ENCODE data around the gene SH3PXD2B.

Gene SH3PXD2B

GRCh38 chr5:172454358-172455086 is at the start of gene SH3PXD2B:
Gene SH3PXD2B (minus strand): TSS chr5:172454525. CDS start chr5:172454352, 173 bp downstream.
- FAIRE-seq: no peak

GRCh38 chr5:172502969-172503368 is 48.6 kb upstream of the SH3PXD2B start:
- no peak for FAIRE-seq

DNA sequence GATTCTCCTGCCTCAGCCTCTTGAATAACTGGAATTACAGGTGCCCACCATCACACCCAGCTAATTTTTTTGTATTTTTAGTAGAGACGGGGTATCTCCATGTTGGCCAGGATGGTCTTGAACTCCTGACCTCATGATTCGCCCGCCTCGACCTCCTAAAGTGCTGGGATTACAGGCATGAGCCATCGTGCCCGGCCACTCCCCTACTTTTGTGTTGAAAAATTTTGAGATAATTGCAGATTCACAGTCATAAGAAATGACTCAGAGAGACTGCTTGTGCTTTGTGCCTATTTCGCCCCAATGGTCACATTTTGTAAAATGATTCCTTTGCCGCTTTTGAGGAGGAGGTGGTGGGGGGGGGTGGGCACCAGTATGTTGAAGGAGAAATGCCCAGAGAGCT is 48.1 kb upstream of the SH3PXD2B start:
- no peak for FAIRE-seq

DNA sequence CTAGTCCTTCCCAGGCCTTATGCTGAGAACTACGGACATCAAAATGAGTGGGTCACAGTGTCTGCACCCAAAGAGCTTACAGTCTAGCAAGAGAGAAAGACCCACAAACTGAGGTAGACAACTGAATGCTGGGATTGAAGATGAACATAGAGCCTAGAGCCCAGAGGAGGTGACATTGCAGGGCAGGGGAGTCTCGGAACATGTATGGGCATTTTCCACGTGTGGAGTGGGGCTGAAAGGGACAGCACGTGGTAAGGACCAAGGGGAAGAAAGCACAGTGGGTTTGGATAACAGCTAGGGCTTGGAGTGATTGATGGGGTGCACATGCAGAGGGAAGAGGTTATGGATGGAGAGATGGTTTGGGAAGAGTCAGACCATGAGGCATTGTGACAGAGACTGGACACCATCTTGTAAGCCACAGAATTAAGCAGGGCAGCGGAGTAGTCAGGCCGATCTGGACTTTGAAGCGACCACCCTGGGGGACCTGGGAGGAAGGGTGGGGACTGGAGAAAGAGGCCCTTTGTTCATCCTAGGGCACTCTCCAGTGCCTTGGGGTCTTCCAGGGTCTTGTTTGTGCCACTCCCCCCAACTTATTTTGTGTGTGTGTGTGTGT is 47.5 kb upstream of the SH3PXD2B start:
- no peak for FAIRE-seq

GRCh38 chr5:172499287-172499686 is 45.0 kb upstream of the SH3PXD2B start:
- FAIRE-seq: no peak

DNA sequence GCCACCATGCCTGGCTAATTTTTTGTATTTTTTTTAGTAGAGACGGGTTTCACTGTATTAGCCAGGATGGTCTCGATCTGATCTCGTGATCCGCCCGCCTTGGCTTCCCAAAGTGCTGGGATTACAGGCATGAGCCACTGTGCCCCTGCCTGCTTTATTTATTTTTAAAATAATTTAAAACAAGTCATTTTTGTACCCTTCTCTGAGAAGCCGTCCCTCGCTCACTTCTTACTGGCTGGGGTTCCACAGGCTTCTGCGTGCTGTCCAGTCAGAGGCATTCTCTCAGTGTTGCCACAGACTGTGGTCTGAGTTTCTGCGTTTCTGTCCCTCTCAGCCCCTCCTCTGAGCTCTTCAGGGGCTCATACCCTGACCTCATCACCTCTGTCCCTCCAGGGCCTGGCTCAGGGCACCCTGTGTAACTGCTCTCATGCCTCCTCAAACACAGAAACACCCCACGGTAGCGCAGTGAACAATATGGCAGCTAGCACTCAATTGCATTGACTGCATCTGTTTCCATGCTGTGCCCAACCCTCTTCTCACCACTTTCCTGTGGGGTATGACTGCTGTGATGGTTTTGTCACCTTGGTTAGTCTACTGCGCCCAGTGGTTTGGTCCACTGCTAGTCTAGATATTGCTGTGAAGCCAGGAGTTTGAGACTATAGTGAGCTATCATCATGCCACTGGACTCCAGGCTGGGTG is 44.3 kb upstream of the SH3PXD2B start:
- no peak for FAIRE-seq

- FAIRE-seq: no peak
Measured at GRCh38 chr5:172497591-172498255, 43.4 kb upstream of the SH3PXD2B start.

GRCh38 chr5:172496671-172497371 is 42.5 kb upstream of the SH3PXD2B start:
- no peak for FAIRE-seq

DNA sequence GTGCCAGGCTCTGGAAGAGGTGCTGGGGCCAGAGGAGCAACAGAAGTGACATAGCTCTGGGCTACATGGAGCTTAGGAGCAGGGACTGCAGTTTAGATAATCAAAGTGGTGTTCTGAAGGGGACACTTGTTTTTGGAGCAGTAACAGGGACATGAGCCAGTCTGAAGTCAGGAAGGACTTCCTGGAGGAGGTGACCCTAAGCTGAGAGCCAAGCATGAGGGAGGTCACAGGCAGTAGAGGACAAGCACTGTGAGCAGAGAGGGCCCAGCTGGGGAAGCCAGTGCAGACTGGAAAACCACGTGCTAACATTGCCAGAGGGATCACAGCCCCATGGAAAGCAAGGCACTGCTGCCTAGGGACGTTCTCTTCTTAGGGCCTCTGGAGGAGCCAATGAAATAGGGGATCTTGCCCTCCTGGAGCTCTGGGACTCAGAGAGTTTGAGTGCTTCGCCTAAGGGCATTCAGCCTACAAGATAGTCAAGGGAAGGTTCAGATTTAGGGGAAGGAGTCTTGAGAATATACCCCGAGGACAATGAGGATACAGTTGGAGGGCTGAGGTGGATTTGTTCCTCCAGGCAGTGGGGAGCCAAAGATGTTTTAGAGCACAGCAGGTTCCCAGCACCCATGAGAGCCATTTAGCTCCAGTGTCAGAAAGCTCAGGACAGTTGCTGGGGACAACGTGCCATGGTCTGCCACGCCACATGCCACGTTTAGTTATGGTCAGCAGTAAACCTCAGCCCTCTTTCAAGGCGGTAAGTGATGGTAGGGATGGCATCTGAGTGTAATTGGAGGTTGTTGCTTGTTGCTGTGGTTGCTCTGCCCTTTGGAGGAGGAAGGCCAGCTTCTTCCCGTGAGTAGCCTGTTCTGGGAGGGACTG is 40.5 kb upstream of the SH3PXD2B start:
- no peak for FAIRE-seq

GRCh38 chr5:172493906-172494305 is 39.6 kb upstream of the SH3PXD2B start:
- FAIRE-seq: no peak

DNA sequence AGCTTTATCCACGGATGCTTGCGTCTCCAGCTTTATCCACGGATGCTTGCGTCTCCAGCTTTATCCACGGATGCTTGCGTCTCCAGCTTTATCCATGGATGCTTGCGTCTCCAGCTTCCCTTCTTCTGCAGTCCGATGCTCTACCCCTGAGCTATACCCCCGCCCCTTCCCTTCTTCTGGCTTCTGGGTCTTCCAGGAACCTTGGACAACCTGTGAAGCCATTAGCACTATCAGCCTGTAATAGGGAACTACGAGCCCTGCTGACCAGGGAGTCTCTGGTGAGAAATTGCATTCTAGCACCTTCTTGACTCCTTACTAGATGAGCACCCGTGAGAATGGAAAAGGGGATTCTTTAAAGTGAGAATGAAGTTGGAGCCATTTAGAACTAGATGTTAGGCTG is 39.1 kb upstream of the SH3PXD2B start:
- FAIRE-seq: no peak

GRCh38 chr5:172493002-172493401 is 38.7 kb upstream of the SH3PXD2B start:
- FAIRE-seq: no peak

DNA sequence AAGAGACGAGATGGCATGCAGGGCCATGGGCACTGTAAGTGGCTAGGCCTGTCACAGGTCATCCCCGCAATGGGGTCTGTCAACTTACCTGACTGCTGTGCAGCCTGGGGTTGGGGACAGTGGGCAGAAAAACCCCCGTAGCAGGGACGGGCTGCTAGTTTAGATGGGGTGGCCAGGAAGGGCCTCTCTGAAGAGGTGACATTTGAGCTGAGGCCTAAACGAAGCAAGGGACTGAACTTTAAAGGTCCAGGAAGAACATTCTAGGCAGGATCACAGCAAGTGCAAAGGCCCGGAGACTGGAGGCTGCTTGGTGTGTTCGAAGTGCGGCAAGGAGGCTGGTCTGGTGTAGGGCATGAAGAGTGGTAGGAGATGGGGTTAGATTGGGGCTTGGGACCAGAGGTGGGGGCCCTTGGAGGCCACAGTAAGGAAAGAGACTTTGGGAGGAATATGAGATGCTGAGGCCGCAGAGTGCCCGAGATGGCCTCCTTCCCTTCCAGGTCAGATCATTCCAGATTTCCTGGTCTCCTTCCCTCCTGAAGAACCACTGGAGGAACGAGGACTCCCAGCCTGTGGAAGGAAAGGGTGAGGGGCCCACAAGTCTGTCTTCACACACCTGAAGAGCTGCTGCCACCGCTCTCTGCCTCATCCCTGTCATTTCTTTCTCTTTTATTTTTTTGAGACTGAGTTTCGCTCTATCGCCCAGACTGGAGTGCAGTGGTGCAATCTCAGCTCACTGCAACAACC is 37.9 kb upstream of the SH3PXD2B start:
- FAIRE-seq: no peak

DNA sequence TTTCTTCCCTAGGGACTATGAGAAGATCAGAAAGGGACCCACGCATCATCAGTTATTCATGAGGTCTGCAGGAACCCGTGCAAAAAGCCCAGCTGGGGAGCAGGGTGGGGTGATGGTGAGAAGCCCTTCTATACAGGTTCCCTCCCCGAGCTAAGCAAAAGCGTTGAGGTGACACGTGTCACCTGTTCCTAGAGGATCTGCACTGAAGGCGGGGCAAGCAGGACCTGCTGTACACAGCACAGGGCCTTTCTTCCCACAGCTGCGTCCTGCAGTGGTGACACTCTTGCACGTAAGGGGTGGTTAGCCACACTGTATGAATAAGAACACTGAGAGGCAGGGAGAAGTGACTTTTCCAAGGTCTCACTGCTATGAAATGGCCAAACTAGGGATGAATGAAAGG is 37.2 kb upstream of the SH3PXD2B start:
- FAIRE-seq: no peak

- FAIRE-seq: no peak
Measured at GRCh38 chr5:172490514-172491461, 36.5 kb upstream of the SH3PXD2B start.

GRCh38 chr5:172488221-172488620 is 33.9 kb upstream of the SH3PXD2B start:
- FAIRE-seq: no peak

DNA sequence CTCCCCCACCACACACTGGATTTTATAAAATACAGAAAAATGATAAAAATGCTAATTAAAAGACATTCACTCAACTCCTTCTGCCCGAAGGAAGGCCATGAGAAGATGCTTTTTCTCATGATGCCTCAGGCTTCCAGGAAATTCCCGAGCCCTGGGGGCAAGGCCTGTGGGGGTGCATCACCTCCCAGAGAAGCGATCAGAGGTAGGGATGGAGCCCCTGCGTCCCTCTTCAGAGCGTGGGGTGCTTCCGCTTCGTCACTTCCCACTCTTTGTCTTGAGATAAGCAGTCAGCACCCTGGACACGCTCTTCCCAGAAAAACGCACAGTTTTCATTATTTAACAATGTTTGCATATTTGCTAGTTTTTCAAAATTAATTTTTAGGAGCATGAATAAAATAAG is 33.3 kb upstream of the SH3PXD2B start:
- FAIRE-seq: no peak

DNA sequence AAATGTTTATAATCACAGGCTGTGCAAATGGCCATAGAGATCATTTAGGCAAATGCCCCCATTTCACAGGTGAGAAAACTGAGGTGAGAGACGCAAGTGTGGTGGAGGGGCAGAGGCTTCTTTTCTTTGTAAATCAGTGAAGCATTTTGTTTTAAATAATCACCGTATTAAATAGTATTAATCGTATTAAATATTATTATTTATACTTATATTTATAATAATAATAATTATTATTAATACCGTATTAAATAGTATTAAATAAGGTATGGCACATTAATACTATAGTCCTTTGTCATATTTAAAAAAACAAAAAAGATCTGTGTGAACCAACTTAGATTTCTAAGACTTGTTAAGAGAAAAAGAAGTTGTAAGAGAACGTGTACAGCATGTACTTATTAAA is 32.6 kb upstream of the SH3PXD2B start:
- FAIRE-seq: no peak

GRCh38 chr5:172486451-172486850 is 32.1 kb upstream of the SH3PXD2B start:
- no peak for FAIRE-seq

All from islet of Langerhans (tissue), 1 donor.